CD8-positive, alpha-beta memory T cell (primary cell): Measurements from ENCODE around the gene CLCN6. TPM values are rescaled to one million over a fixed set of nuclear protein-coding genes. Genes with fewer than 3 reads are reported as not detected.

Experiments
- CTCF ChIA-PET: fragments of 350-600 bp; sonication (Branson Sonifier 250); formaldehyde crosslinking; loops from one replicate; lab custom pipeline; 2021; ENCODE audit warnings: antibody characterized with exemption; lab: Charles Lee
- POLR2A ChIA-PET: fragments of 350-600 bp; sonication (Branson Sonifier 250); formaldehyde crosslinking; loops from one replicate; lab custom pipeline; 2021; ENCODE audit warnings: antibody characterized with exemption; lab: Charles Lee
- DNase-seq, 5 donors: peaks; one replicate each; pipeline versions ENCODE4 v3.0.0 to v3.0.0-alpha.2; 2020 to 2022; ENCODE audit warnings: mixed read lengths in 1 of 5
- H3K27ac ChIP-seq: one replicate; pipeline ENCODE4 v1.7.0; 2013; ENCODE audit warnings: low read depth, mild to moderate bottlenecking, low read length, moderate library complexity
- H3K27me3 ChIP-seq: 2 replicates; pipeline ENCODE4 v1.7.0; 2013; ENCODE audit warnings: low read length, mild to moderate bottlenecking; ENCODE audit not compliant: insufficient read depth, poor library complexity, severe bottlenecking
- H3K36me3 ChIP-seq: 2 replicates; pipeline ENCODE4 v1.7.0; 2013; ENCODE audit warnings: mild to moderate bottlenecking, low read length, moderate library complexity; ENCODE audit not compliant: insufficient read depth
- H3K4me1 ChIP-seq: 2 replicates; pipeline ENCODE4 v1.7.0; 2013; ENCODE audit warnings: mild to moderate bottlenecking, low read length, moderate library complexity; ENCODE audit not compliant: insufficient read depth
- H3K4me3 ChIP-seq: 2 replicates; pipeline ENCODE4 v1.7.0; 2013; ENCODE audit warnings: mild to moderate bottlenecking, low read length
- H3K9me3 ChIP-seq: 2 replicates; pipeline ENCODE4 v1.7.0; 2013; ENCODE audit warnings: mild to moderate bottlenecking, low read length
- H3K27ac Mint-ChIP-seq, 8 donors: one replicate each; pipeline ENCODE4 v1.8.0; 2020 to 2021; ENCODE audit warnings: mixed read lengths in 8 of 8, mild to moderate bottlenecking in 6 of 8, inconsistent platforms in 3 of 8, moderate library complexity in 3 of 8
- H3K27me3 Mint-ChIP-seq, 2 donors: one replicate each; pipeline ENCODE4 v1.8.0; 2020 to 2021; ENCODE audit warnings: mixed read lengths in 2 of 2, mild to moderate bottlenecking in 1 of 2, moderate library complexity in 1 of 2
- H3K36me3 Mint-ChIP-seq, 3 donors: one replicate each; pipeline ENCODE4 v1.8.0; 2020 to 2021; ENCODE audit warnings: mixed read lengths in 3 of 3, inconsistent platforms in 1 of 3, mild to moderate bottlenecking in 1 of 3
- H3K4me1 Mint-ChIP-seq, 3 donors: one replicate each; pipeline ENCODE4 v1.8.0; 2020 to 2021; ENCODE audit warnings: mixed read lengths in 3 of 3, inconsistent platforms in 1 of 3, mild to moderate bottlenecking in 1 of 3
- H3K4me3 Mint-ChIP-seq, 7 donors: one replicate each; pipeline ENCODE4 v1.8.0; 2020 to 2021; ENCODE audit warnings: mixed read lengths in 7 of 7, mild to moderate bottlenecking in 6 of 7, moderate library complexity in 4 of 7, inconsistent platforms in 2 of 7
- H3K9me3 Mint-ChIP-seq, 5 donors: one replicate each; pipeline ENCODE4 v1.8.0; 2020 to 2022; ENCODE audit warnings: mixed read lengths in 5 of 5, mild to moderate bottlenecking in 3 of 5, moderate library complexity in 2 of 5, inconsistent platforms in 1 of 5
- polyA plus RNA-seq: library from polyadenylated mRNA; unstranded; fragments of 300-500 nt; fragmentation: Illumina TruSeq; gene quantifications from one replicate; pipeline ENCODE4 v1.2.3, GENCODE V29; 2021
- total RNA-seq, 2 experiments: library from RNA; stranded (reverse); gene quantifications; one replicate each; pipeline ENCODE4 v1.2.3, GENCODE V29; 2021

CLCN6 gene
- total and polyA plus RNA-seq, 3 experiments from 2014 or later = 1.7 to 9.3 (median 8.9) TPM

DNA sequence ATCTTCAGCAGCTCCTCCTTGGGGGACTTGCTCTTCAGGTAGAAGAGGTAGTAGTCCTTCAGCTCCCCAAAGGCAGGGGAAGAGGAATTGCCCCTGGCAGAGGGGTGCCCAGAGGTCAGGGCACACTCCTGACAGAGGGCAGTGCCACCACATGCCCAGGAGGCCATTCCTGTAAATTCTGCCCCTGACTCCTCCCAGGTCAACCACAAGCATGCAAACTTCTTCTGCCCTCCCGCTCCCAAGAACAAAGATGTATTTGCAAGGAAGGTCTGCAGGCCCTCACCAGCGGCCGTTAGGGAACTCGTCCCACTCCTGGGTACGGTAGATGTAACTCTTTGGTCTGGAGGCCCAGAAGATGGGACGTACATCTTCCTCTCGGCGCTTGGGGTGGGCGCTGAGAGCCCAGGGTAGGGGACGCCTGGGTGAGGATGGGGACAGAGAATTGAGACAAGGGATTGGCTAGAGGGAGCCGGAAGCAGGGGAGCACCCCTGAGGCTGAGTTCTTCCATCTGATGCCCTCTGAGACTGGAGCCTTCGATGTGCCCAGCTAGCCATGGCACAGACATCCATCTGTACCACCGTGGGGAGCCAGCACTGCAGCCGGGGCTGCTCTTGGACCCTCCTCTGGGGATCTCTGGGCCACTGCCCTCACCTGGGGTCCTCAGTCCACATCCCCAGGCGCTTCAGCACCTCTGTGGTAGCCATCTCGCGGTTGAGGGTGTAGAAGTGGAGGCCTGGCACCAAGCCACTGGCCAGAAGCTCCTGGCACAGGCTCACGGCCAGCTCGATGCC, 11.3 kb upstream of the CLCN6 start:
- peaks cover 23% of the 10 kb centered on the region for H3K36me3 ChIP-seq
- Mint-ChIP-seq H3K27me3 (no peaks in the 10 kb centered on the region), H3K36me3 (peaks cover 0 to 82% (median 14%) of the 10 kb centered on the region in 3 donors), H3K9me3 (no peaks in the 10 kb centered on the region), H3K4me1 (peaks cover 0 to 2% (median 0%) of the 10 kb centered on the region in 3 donors), H3K27ac (peak overlapping the region in 1 of 8 donors; percentile 81), H3K4me3 (no peak overlapping the region)
- H3K27ac ChIP-seq = peak overlapping the region; percentile 8
- H3K27me3 ChIP-seq = no peaks in the 10 kb centered on the region
- no peaks in the 10 kb centered on the region for H3K9me3 ChIP-seq
- no peak overlapping the region for H3K4me3 ChIP-seq
- no peaks in the 10 kb centered on the region for H3K4me1 ChIP-seq
- no peak for DNase-seq
- POLR2A ChIA-PET = interaction anchor here (0.6 kb wide), 1 partner anchor 187 kb away, joined by 3 read pairs; no protein-coding TSS in a partner anchor
- CTCF ChIA-PET = no interaction called here

DNA sequence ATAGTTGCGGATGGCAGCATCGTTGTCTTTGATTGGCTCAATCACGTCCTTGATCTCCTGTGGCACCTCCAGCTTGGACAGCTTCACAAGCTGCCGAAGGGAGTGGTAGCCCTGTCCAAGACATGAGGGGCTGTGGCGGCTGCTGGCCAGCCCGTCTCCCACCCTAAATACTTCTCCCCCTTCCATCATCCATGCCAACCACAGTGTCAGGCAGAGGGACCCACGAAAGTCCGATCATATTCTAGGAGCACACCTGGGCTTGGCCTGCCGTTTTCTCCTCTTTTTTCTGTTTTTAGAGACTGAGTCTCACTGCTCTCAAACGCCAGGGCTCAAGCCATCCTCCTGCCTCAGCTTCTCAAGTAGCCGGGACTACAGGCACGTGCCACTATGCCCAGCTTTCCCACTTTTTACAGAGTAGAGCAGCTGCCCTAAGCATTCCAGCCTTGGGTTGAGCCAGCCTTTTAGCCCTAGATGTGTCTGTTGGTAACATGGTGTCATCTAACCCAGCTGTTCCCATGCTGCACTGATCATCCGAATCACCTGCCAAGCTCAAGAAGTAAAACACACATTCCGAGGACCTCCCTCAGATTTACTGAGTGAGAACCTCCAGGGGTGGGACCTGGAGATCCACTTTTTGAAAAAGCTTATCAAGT, 10.6 kb upstream of the CLCN6 start:
- H3K27ac Mint-ChIP-seq = no peak overlapping the region
- Histone ChIP-seq H3K36me3 (peaks cover 24% of the 10 kb centered on the region), H3K27ac (peak overlapping the region; percentile 87), H3K9me3 (no peaks in the 10 kb centered on the region), H3K4me3 (no peak overlapping the region), H3K27me3 (no peaks in the 10 kb centered on the region), H3K4me1 (no peaks in the 10 kb centered on the region)
- ChIA-PET CTCF (no interaction called here), POLR2A (no interaction called here)
- H3K4me3 Mint-ChIP-seq = no peak overlapping the region
- H3K27me3 Mint-ChIP-seq = no peaks in the 10 kb centered on the region
- H3K9me3 Mint-ChIP-seq = no peaks in the 10 kb centered on the region
- no peak for DNase-seq
- H3K36me3 Mint-ChIP-seq = peaks cover 0 to 83% (median 14%) of the 10 kb centered on the region in 3 donors
- peaks cover 0 to 2% (median 0%) of the 10 kb centered on the region in 3 donors for H3K4me1 Mint-ChIP-seq

DNA sequence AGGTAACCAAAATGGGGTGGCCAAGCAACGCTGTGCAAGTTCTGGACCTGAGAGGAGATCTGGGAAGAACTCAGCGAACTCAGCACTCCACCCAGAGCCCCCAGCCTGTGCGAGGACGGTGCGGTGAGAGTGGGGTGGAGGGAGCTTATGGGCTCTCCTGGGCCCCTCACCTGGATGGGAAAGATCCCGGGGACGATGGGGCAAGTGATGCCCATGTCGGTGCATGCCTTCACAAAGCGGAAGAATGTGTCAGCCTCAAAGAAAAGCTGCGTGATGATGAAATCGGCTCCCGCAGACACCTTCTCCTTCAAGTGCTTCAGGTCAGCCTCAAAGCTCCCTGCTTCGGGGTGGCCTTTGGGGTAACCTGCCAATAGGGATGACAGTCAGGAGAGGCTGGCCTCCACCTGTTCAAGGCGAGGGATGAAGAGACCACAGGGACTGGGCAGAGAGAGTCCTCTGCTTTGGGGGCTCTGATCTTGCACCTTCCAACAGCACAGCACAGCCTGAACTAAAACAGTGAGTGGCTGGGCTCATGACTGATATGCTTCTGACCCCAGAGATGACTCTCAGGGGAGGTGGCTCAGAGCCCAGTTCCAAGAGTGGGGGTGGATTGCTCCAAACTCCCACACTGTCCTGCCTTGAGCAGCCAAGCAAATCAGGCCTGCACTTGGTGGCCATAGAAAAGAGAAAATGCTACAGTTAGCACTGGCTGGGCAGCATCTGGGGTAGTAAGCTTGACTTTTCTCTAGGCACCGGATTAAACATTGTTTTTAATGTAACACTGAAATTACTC, 9.8 kb upstream of the CLCN6 start:
- peaks cover 32% of the 10 kb centered on the region for H3K36me3 ChIP-seq
- Mint-ChIP-seq H3K27ac (no peak overlapping the region), H3K9me3 (no peaks in the 10 kb centered on the region), H3K4me3 (no peak overlapping the region), H3K4me1 (peaks cover 0 to 2% (median 0%) of the 10 kb centered on the region in 3 donors), H3K36me3 (peaks cover 0 to 83% (median 14%) of the 10 kb centered on the region in 3 donors), H3K27me3 (no peaks in the 10 kb centered on the region)
- peak overlapping the region; percentile 87 for H3K27ac ChIP-seq
- H3K9me3 ChIP-seq = no peaks in the 10 kb centered on the region
- no peaks in the 10 kb centered on the region for H3K4me1 ChIP-seq
- no peak overlapping the region for H3K4me3 ChIP-seq
- CTCF ChIA-PET = no interaction called here
- no peaks in the 10 kb centered on the region for H3K27me3 ChIP-seq
- DNase-seq = no peak
- POLR2A ChIA-PET = no interaction called here

DNA sequence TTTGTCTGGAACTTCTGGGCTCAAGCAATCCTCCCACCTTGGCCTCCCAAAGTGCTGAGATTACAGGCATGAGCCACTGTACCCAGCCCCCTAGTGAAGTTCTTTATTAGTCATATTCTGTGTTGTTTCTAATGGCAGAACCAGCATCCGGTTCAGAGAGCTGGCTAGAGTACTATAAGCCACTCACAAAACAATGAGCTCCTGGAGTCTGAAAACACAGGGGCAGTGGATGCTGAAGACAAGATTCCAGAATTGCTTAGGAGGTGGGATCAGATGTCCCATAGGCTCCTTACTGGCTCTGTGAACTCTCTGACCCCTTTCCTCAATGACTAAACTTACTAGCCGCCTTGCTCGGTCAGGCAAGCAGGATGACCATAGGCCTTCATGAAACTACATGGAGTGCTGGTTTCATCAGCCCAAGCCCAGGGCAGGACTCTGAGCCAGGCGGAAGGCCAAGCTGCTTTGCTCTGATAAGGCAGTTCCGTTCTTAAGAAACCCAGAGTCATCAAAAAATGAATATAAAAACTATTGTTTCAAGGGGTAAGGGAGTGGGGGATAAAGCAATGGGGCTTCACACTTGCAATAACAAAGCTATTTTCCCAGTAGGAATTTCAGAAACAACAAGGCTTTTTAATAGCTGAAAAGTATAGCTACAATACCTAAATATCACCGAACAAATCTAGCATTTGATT, 8.3 kb upstream of the CLCN6 start:
- CTCF ChIA-PET = interaction anchor here (1.6 kb wide), 1 partner anchor 12 kb away, joined by 6 read pairs; no protein-coding TSS in a partner anchor
- no peak overlapping the region for H3K4me3 ChIP-seq
- no peaks in the 10 kb centered on the region for H3K9me3 ChIP-seq
- H3K36me3 Mint-ChIP-seq = peaks cover 0 to 79% (median 9%) of the 10 kb centered on the region in 3 donors
- POLR2A ChIA-PET = no interaction called here
- no peaks in the 10 kb centered on the region for H3K27me3 Mint-ChIP-seq
- H3K27ac ChIP-seq = peak overlapping the region; percentile 87
- no peaks in the 10 kb centered on the region for H3K27me3 ChIP-seq
- H3K27ac Mint-ChIP-seq = no peak overlapping the region
- H3K36me3 ChIP-seq = peaks cover 29% of the 10 kb centered on the region
- H3K9me3 Mint-ChIP-seq = no peaks in the 10 kb centered on the region
- no peak for DNase-seq
- H3K4me3 Mint-ChIP-seq = no peak overlapping the region
- peaks cover 9 to 15% (median 10%) of the 10 kb centered on the region in 3 donors for H3K4me1 Mint-ChIP-seq
- peaks cover 10% of the 10 kb centered on the region for H3K4me1 ChIP-seq

DNA sequence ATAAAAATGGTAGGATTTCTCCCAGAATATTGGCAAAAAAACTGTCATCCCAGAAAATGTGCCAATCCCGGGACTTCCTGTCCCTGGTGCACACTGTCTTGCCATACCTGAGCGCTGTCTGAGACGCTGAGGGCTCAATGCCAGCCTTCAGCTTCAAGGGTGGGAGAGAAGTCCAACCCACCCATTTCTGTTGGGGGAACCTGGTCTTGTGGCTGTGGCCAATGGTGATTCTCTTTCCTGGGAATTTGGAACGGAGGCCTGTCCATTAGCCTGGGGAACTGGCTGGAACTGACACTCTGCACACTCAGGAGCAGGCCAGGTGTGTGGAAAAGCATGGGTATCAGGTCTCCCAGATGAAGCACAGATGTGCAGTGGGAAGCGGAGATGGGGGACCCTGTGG, 6.9 kb upstream of the CLCN6 start:
- DNase-seq = no peak
- Mint-ChIP-seq H3K27ac (no peak overlapping the region), H3K36me3 (peaks cover 0 to 74% (median 9%) of the 10 kb centered on the region in 3 donors), H3K4me3 (no peak overlapping the region), H3K27me3 (no peaks in the 10 kb centered on the region), H3K9me3 (no peaks in the 10 kb centered on the region), H3K4me1 (peaks cover 23 to 30% (median 23%) of the 10 kb centered on the region in 3 donors)
- Histone ChIP-seq H3K27me3 (no peaks in the 10 kb centered on the region), H3K36me3 (peaks cover 29% of the 10 kb centered on the region), H3K4me3 (no peak overlapping the region), H3K27ac (peak overlapping the region; percentile 87), H3K9me3 (no peaks in the 10 kb centered on the region), H3K4me1 (peaks cover 24% of the 10 kb centered on the region)
- POLR2A ChIA-PET = no interaction called here
- CTCF ChIA-PET = no interaction called here

DNA sequence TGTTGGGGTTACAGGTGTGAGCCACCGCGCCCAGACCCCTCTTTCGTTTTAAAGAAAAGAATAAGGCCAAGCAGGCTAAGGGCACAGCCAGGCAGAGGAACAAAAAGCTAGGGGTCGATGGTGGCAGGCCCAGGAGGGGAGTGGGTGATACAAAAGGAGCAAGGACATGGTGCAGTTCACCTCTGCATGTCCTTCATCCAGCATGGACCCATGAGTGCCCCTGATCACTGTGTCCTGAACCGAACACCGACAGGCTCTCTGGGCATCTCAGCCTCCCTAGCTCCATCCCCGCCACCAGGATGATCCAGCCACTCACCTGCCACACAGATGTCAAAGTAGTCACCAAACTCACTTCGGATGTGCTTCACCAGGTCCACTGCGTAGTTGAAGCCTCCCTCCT, 6.1 kb upstream of the CLCN6 start:
- H3K9me3 Mint-ChIP-seq = no peaks in the 10 kb centered on the region
- peaks cover 30 to 38% (median 31%) of the 10 kb centered on the region in 3 donors for H3K4me1 Mint-ChIP-seq
- H3K4me3 Mint-ChIP-seq = peak overlapping the region in 1 of 7 donors; percentile 61
- Histone ChIP-seq H3K4me1 (peaks cover 32% of the 10 kb centered on the region), H3K36me3 (peaks cover 23% of the 10 kb centered on the region), H3K27me3 (no peaks in the 10 kb centered on the region), H3K4me3 (no peak overlapping the region), H3K9me3 (no peaks in the 10 kb centered on the region), H3K27ac (peak overlapping the region; percentile 95)
- H3K36me3 Mint-ChIP-seq = peaks cover 0 to 66% (median 9%) of the 10 kb centered on the region in 3 donors
- no peak for DNase-seq
- POLR2A ChIA-PET = no interaction called here
- CTCF ChIA-PET = no interaction called here
- H3K27me3 Mint-ChIP-seq = no peaks in the 10 kb centered on the region
- peak overlapping the region in 1 of 8 donors; percentile 87 for H3K27ac Mint-ChIP-seq

DNA sequence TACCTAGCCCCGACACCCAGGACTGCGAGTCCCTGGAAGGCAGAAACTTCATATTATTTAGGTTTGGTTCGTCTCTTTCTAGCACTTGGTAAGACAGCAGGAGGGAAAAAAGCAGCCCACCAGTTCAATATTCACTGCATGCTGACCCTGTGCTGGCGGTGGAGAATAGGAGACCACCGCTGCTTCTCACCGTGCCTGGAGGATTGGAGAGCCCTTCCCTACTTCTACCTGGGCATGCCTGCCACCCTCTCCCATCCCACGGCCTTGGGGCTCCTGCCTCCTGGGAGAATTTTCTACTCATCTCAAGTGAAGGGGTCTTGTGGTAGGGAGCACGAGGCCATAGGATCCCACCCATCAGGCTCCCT, 5.6 kb upstream of the CLCN6 start:
- DNase-seq = no peak
- Histone ChIP-seq H3K27ac (peak overlapping the region; percentile 95), H3K9me3 (no peaks in the 10 kb centered on the region), H3K4me1 (peaks cover 35% of the 10 kb centered on the region), H3K36me3 (peaks cover 18% of the 10 kb centered on the region), H3K27me3 (no peaks in the 10 kb centered on the region), H3K4me3 (no peak overlapping the region)
- Mint-ChIP-seq H3K9me3 (no peaks in the 10 kb centered on the region), H3K27me3 (no peaks in the 10 kb centered on the region), H3K4me3 (peak overlapping the region in 1 of 7 donors; percentile 73), H3K36me3 (peaks cover 0 to 61% (median 6%) of the 10 kb centered on the region in 3 donors), H3K4me1 (peaks cover 33 to 42% (median 34%) of the 10 kb centered on the region in 3 donors), H3K27ac (peak overlapping the region in 1 of 8 donors; percentile 74)
- ChIA-PET POLR2A (no interaction called here), CTCF (no interaction called here)
